ENCODE data around the gene PRH1. TPM values are rescaled to one million over a fixed set of nuclear protein-coding genes. Genes with fewer than 3 reads are reported as not detected.

PRH1 gene
- total RNA-seq, 1 experiment from 2014 or later = 6.7 TPM

GRCh38 chr12:10910380-10910779 lies 26.3 kb upstream of the PRH1 start:
- peaks cover 9% of the 10 kb centered on the region for H3K4me1 Mint-ChIP-seq
- H3K27ac Mint-ChIP-seq = no peak overlapping the region
- TF ChIP-seq E2F5 (CRISPR knock-in tag; IDR thresholded peaks at IDR 0.05) (no peak), JAZF1 (CRISPR knock-in tag; IDR thresholded peaks at IDR 0.05) (no peak)
- DNase-seq (ENCODE audit: low spot score) = no peak
- H3K36me3 Mint-ChIP-seq = no peaks in the 10 kb centered on the region
- H3K27me3 Mint-ChIP-seq (ENCODE audit: low read depth) = no peaks in the 10 kb centered on the region
- H3K9me3 Mint-ChIP-seq = peaks cover 4% of the 10 kb centered on the region; the same call in 1 of the 2 replicates
- POLR2A ChIA-PET = no interaction called here
- H3K4me3 Mint-ChIP-seq = no peak overlapping the region
- no peak for ATAC-seq
- CTCF ChIA-PET = no interaction called here

- DNase-seq (ENCODE audit: low spot score) (no peak), ATAC-seq (no peak)
- peaks cover 9% of the 10 kb centered on the region for H3K4me1 Mint-ChIP-seq
- TF ChIP-seq PRRX2 (CRISPR knock-in tag; IDR thresholded peaks at IDR 0.05) (no peak), ATF6 (CRISPR knock-in tag; IDR thresholded peaks at IDR 0.05) (no peak), PRDM15 (CRISPR knock-in tag; IDR thresholded peaks at IDR 0.05) (no peak), NFYB (CRISPR knock-in tag; conservative IDR thresholded peaks at IDR 0.05; ENCODE audit: low read depth) (no peak), CBFB (CRISPR knock-in tag; IDR thresholded peaks at IDR 0.05; ENCODE audit: low read depth) (no peak), JAZF1 (CRISPR knock-in tag; IDR thresholded peaks at IDR 0.05) (no peak), ARID4B (CRISPR knock-in tag; IDR thresholded peaks at IDR 0.05; ENCODE audit: borderline replicate concordance) (no peak), STAT6 (CRISPR knock-in tag; conservative IDR thresholded peaks at IDR 0.05; ENCODE audit: low read depth) (no peak), TEAD4 (CRISPR knock-in tag; IDR thresholded peaks at IDR 0.05) (no peak), CREM (CRISPR knock-in tag; IDR thresholded peaks at IDR 0.05) (no peak), GABPB1 (CRISPR knock-in tag; IDR thresholded peaks at IDR 0.05) (no peak), ZNF281 (CRISPR knock-in tag; IDR thresholded peaks at IDR 0.05) (no peak), CDX4 (CRISPR knock-in tag; IDR thresholded peaks at IDR 0.05; ENCODE audit: borderline replicate concordance) (no peak), ATF2 (CRISPR knock-in tag; IDR thresholded peaks at IDR 0.05; ENCODE audit: borderline replicate concordance, low read depth) (no peak)
Measured at GRCh38 chr12:10909462-10909861, 25.4 kb upstream of the PRH1 start, which contains the start of gene TAS2R13. Gene TAS2R13 (minus strand): TSS chr12:10909562. CDS start chr12:10909298, 264 bp downstream.

More at GRCh38 chr12:10909462-10909861, 25.4 kb upstream of the PRH1 start, which contains the start of gene TAS2R13:
- peaks cover 9% of the 10 kb centered on the region for H3K36me3 Mint-ChIP-seq
- no peaks in the 10 kb centered on the region for H3K27me3 Mint-ChIP-seq (ENCODE audit: low read depth)
- POLR2A ChIA-PET = no interaction called here
- CTCF ChIA-PET = interaction anchor here (0.6 kb wide), 1 partner anchor 321 kb away, joined by 3 read pairs; no protein-coding TSS in a partner anchor
- H3K4me3 Mint-ChIP-seq = no peak within 1 kb of the TSS
- H3K9me3 Mint-ChIP-seq = peaks cover 13% of the 10 kb centered on the region
- no peak within 1 kb of the TSS for H3K27ac Mint-ChIP-seq

Data from WTC11 (cell line).